Measurements from ENCODE around the gene MAPK14. TPM values are rescaled to one million over a fixed set of nuclear protein-coding genes. Genes with fewer than 3 reads are reported as not detected.

Gene MAPK14
- total RNA-seq, 1 donor from 2014 or later: 65.0 TPM

DNA sequence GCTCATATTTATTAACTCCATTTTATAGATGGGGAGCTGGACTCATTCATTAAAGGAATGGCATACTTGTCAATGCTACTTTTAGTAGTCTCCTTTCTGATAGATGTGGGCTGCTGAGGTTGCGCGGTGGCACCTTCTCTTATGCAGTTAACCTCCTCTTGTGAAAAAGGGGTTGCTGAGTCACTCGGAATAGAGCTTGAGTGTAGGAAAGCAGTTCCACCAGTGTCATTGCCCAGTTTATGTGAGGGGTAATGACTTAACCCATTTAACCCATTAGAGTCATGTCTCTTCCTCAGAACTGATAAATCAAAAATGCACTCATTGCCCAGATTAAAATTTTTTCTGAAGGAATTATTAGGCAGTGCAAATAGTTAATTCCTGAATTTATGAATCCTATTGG lies 6.3 kb downstream of the MAPK14 start:
- no peaks in the 10 kb centered on the region for H3K36me3 ChIP-seq
- no peak overlapping the region for H2AFZ ChIP-seq (replicated peaks)
- H3K27ac ChIP-seq: no peak overlapping the region
- H3K27me3 ChIP-seq: no peaks in the 10 kb centered on the region
- H3F3A ChIP-seq (ENCODE audit: low read depth): peaks cover 7% of the 10 kb centered on the region
- TF ChIP-seq, protein P1, sequence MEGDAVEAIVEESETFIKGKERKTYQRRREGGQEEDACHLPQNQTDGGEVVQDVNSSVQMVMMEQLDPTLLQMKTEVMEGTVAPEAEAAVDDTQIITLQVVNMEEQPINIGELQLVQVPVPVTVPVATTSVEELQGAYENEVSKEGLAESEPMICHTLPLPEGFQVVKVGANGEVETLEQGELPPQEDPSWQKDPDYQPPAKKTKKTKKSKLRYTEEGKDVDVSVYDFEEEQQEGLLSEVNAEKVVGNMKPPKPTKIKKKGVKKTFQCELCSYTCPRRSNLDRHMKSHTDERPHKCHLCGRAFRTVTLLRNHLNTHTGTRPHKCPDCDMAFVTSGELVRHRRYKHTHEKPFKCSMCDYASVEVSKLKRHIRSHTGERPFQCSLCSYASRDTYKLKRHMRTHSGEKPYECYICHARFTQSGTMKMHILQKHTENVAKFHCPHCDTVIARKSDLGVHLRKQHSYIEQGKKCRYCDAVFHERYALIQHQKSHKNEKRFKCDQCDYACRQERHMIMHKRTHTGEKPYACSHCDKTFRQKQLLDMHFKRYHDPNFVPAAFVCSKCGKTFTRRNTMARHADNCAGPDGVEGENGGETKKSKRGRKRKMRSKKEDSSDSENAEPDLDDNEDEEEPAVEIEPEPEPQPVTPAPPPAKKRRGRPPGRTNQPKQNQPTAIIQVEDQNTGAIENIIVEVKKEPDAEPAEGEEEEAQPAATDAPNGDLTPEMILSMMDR (IDR thresholded peaks at IDR 0.05): no peak
- TF ChIP-seq EZH2phosphoT487 (IDR thresholded peaks at IDR 0.05) (no peak), EZH2 (IDR thresholded peaks at IDR 0.05) (no peak)
- H3K4me1 Mint-ChIP-seq: peaks cover 19% of the 10 kb centered on the region
- no peaks in the 10 kb centered on the region for H3K27me3 Mint-ChIP-seq (ENCODE audit: insufficient read depth, low read depth)
- peaks cover 14% of the 10 kb centered on the region for H3K4me1 ChIP-seq
- no peak overlapping the region for H3K27ac Mint-ChIP-seq
- H3K9ac ChIP-seq: no peak overlapping the region
- H3K9me3 ChIP-seq (ENCODE audit: low read depth): no peaks in the 10 kb centered on the region
- H3K36me3 Mint-ChIP-seq: peaks cover 12% of the 10 kb centered on the region
- H3K4me3 Mint-ChIP-seq: no peak overlapping the region
- H3K79me2 ChIP-seq (ENCODE audit: low read depth): peaks cover 100% of the 10 kb centered on the region
- peaks cover 64% of the 10 kb centered on the region for H4K20me1 ChIP-seq (ENCODE audit: low read depth)
- peaks cover 2% of the 10 kb centered on the region for H3K9me3 Mint-ChIP-seq
- H3K4me2 ChIP-seq: no peak overlapping the region
- DNase-seq (ENCODE audit: low spot score): no peak
- no peak overlapping the region for H3K4me3 ChIP-seq

DNA sequence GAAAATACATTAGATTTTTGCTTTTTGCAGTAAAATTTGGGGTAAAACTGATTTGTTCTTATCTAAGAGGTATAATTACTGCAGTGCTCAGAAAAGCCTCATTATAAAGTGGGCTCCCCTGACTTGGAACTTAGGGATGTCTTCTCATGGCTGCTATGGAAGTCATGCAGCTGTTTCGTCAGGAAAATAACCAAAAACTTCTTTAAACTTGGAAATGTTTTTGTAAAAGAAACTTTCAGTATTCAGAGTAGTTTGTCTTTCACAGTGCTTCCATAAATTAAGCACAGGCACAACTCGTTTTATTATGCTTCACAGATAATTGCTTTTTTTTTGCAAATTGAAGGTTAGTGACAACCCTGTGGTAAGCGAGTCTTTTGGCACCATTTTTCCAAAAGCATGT lies 6.8 kb downstream of the MAPK14 start:
- H3K36me3 ChIP-seq: no peaks in the 10 kb centered on the region
- peaks cover 11% of the 10 kb centered on the region for H3K4me1 ChIP-seq
- Mint-ChIP-seq H3K36me3 (peaks cover 12% of the 10 kb centered on the region), H3K27ac (no peak overlapping the region), H3K4me3 (no peak overlapping the region), H3K27me3 (ENCODE audit: insufficient read depth, low read depth) (no peaks in the 10 kb centered on the region), H3K9me3 (peaks cover 2% of the 10 kb centered on the region), H3K4me1 (peaks cover 14% of the 10 kb centered on the region)
- no peak overlapping the region for H3K9ac ChIP-seq
- H3K27me3 ChIP-seq: no peaks in the 10 kb centered on the region
- peaks cover 67% of the 10 kb centered on the region for H4K20me1 ChIP-seq (ENCODE audit: low read depth)
- peaks cover 100% of the 10 kb centered on the region for H3K79me2 ChIP-seq (ENCODE audit: low read depth)
- H3K9me3 ChIP-seq (ENCODE audit: low read depth): no peaks in the 10 kb centered on the region
- DNase-seq (ENCODE audit: low spot score): no peak
- no peak for TF ChIP-seq EZH2phosphoT487 (IDR thresholded peaks at IDR 0.05)
- TF ChIP-seq EZH2 (IDR thresholded peaks at IDR 0.05): no peak
- TF ChIP-seq, protein P1 (IDR thresholded peaks at IDR 0.05): no peak
- H3K4me2 ChIP-seq: no peak overlapping the region
- H3K4me3 ChIP-seq: no peak overlapping the region
- no peak overlapping the region for H2AFZ ChIP-seq (replicated peaks)
- no peak overlapping the region for H3K27ac ChIP-seq
- H3F3A ChIP-seq (ENCODE audit: low read depth): peaks cover 7% of the 10 kb centered on the region

- H3K27ac Mint-ChIP-seq: no peak overlapping the region
- no peaks in the 10 kb centered on the region for H3K27me3 Mint-ChIP-seq (ENCODE audit: insufficient read depth, low read depth)
- no peak overlapping the region for H3K4me3 Mint-ChIP-seq
Observed at GRCh38 chr6:36035225-36035624, 7.6 kb downstream of the MAPK14 start.

More at GRCh38 chr6:36035225-36035624, 7.6 kb downstream of the MAPK14 start:
- H3K36me3 ChIP-seq: no peaks in the 10 kb centered on the region
- Mint-ChIP-seq H3K4me1 (peaks cover 8% of the 10 kb centered on the region), H3K9me3 (peaks cover 2% of the 10 kb centered on the region), H3K36me3 (peaks cover 12% of the 10 kb centered on the region)
- H3K4me3 ChIP-seq: no peak overlapping the region
- H3K9me3 ChIP-seq (ENCODE audit: low read depth): no peaks in the 10 kb centered on the region
- peaks cover 7% of the 10 kb centered on the region for H3F3A ChIP-seq (ENCODE audit: low read depth)
- no peak overlapping the region for H3K4me2 ChIP-seq
- H3K4me1 ChIP-seq: peaks cover 5% of the 10 kb centered on the region
- peaks cover 100% of the 10 kb centered on the region for H3K79me2 ChIP-seq (ENCODE audit: low read depth)
- peaks cover 67% of the 10 kb centered on the region for H4K20me1 ChIP-seq (ENCODE audit: low read depth)
- no peak overlapping the region for H3K27ac ChIP-seq
- no peak for TF ChIP-seq EZH2phosphoT487 (IDR thresholded peaks at IDR 0.05)
- TF ChIP-seq, protein P1 (IDR thresholded peaks at IDR 0.05): no peak
- TF ChIP-seq EZH2 (IDR thresholded peaks at IDR 0.05): no peak
- H3K9ac ChIP-seq: no peak overlapping the region
- no peaks in the 10 kb centered on the region for H3K27me3 ChIP-seq
- DNase-seq (ENCODE audit: low spot score): no peak
- no peak overlapping the region for H2AFZ ChIP-seq (replicated peaks)

Measured in neural progenitor cell (in vitro differentiated cells).